NCI-H2196 treated with DMSO at 0.1 percent for 48 hours (cell line): ENCODE results near the gene GLB1L3.
"Not testable (repeated sequence)": the region's sequence is repeated elsewhere in the genome, so short reads cannot be mapped to it uniquely, and the experiment has no call there.

Experiments used
- DNase-seq: peaks from one replicate; lab custom pipeline; 2025; ENCODE audit not compliant: unreplicated experiment; lab: John Stamatoyannopoulos, UW

Gene GLB1L3

GRCh38 chr11:134273317-134273712 is 2.9 kb upstream of the GLB1L3 start:
- no peak for DNase-seq

GRCh38 chr11:134275188-134275533 is 1.0 kb upstream of the GLB1L3 start:
- DNase-seq, result no peak

- no peak for DNase-seq
Measured at GRCh38 chr11:134276396-134277182, 410 bp downstream of the GLB1L3 start.

GRCh38 chr11:134277183-134278001 is 1.2 kb downstream of the GLB1L3 start:
- DNase-seq, result no peak

- no peak for DNase-seq
Measured at GRCh38 chr11:134278356-134278755, 2.2 kb downstream of the GLB1L3 start.

- not testable (repeated sequence) for DNase-seq
Measured at GRCh38 chr11:134281635-134282034, 5.5 kb downstream of the GLB1L3 start.

- DNase-seq, result no peak
Measured at GRCh38 chr11:134282121-134283045, 6.2 kb downstream of the GLB1L3 start.

GRCh38 chr11:134283461-134284230 is 7.5 kb downstream of the GLB1L3 start:
- no peak for DNase-seq

GRCh38 chr11:134284349-134284748 is 8.2 kb downstream of the GLB1L3 start:
- DNase-seq, result not testable (repeated sequence)

GRCh38 chr11:134287561-134287960 is 11.4 kb downstream of the GLB1L3 start:
- DNase-seq, result no peak

GRCh38 chr11:134288486-134288885 is 12.3 kb downstream of the GLB1L3 start:
- DNase-seq, result no peak

GRCh38 chr11:134289167-134289566 is 13.0 kb downstream of the GLB1L3 start:
- DNase-seq, result no peak

GRCh38 chr11:134289789-134290188 is 13.6 kb downstream of the GLB1L3 start:
- no peak for DNase-seq

GRCh38 chr11:134290646-134291045 is 14.5 kb downstream of the GLB1L3 start:
- no peak for DNase-seq

GRCh38 chr11:134291196-134291595 is 15.0 kb downstream of the GLB1L3 start:
- no peak for DNase-seq

- DNase-seq, result no peak
Measured at GRCh38 chr11:134292661-134293060, 16.5 kb downstream of the GLB1L3 start.

- no peak for DNase-seq
Measured at GRCh38 chr11:134293119-134294113, 17.2 kb downstream of the GLB1L3 start.

- DNase-seq, result no peak
Measured at GRCh38 chr11:134294664-134295063, 18.5 kb downstream of the GLB1L3 start.

GRCh38 chr11:134312223-134312622 is 36.0 kb downstream of the GLB1L3 start:
- DNase-seq, result no peak
